ENCODE measurements around the gene STC2. TPM values are rescaled to one million over a fixed set of nuclear protein-coding genes. Genes with fewer than 3 reads are reported as not detected.

Gene STC2
- total and polyA plus RNA-seq, 2 of the 4 experiments (the other 2 are of a cell fraction) = 87.5 to 270 TPM

GRCh38 chr5:173299820-173300219 lies 28.4 kb downstream of the STC2 start:
- H2BK5ac ChIP-seq (ENCODE audit: low read depth, low read length, poor library complexity, severe bottlenecking) = no peak overlapping the region
- BruUV-seq (replicated peaks) = no TSS peak
- H2BK120ac ChIP-seq (ENCODE audit: low read depth, low read length) = no peak overlapping the region
- H2AK5ac ChIP-seq (ENCODE audit: low read depth, low read length) = no peak overlapping the region
- H4K5ac ChIP-seq (ENCODE audit: low read depth, low read length) = no peak overlapping the region
- dilution Hi-C loops (cut with HindIII; ENCODE audit: low sequenced_read_pairs, unreplicated experiment) (no loop called here), intact Hi-C loops (cut with micrococcal nuclease) (no loop called here), in situ Hi-C loops (cut with MboI; ENCODE audit: low sequenced_read_pairs) (loop anchor here (10.0 to 25.0 kb wide), 3 partner anchors 595 to 1012 kb away; no protein-coding TSS in a partner anchor)
- H3K18ac ChIP-seq (ENCODE audit: low read depth, low read length) = no peak overlapping the region
- no peak for ATAC-seq (ENCODE audit: low read depth)
- no peak overlapping the region for H3K9ac ChIP-seq (ENCODE audit: low read depth, low read length)
- H3K4ac ChIP-seq (ENCODE audit: low read depth, low read length) = no peak overlapping the region
- H3K9me3 ChIP-seq (ENCODE audit: control insufficient read depth, insufficient read depth, low read length) = no peaks in the 10 kb centered on the region
- no peak overlapping the region for H3K14ac ChIP-seq (replicated peaks; ENCODE audit: low read depth, low read length)
- no peak overlapping the region for H3K4me2 ChIP-seq (ENCODE audit: low read depth, low read length)
- ChIA-PET POLR2A (ENCODE audit: unreplicated experiment) (no interaction called here), CTCF (interaction anchor here (1.1 kb wide), 1 partner anchor 32 kb away, joined by 4 read pairs; no protein-coding TSS in a partner anchor)
- WGBS, 2 experiments (ENCODE audit: extremely low coverage in 2 of 2, insufficient read length in 1 of 2) = 93% methylated on average over 3 of the region's 7 CpGs; no CpG with 5 or more reads in 1 of the 2 experiments
- H2BK15ac ChIP-seq (ENCODE audit: low read depth, low read length) = no peak overlapping the region
- H2AK9ac ChIP-seq (replicated peaks; ENCODE audit: low read depth, low read length, poor library complexity) = no peak overlapping the region
- H3K56ac ChIP-seq (ENCODE audit: extremely low read depth, insufficient read depth, low read length) = no peak overlapping the region
- no peaks in the 10 kb centered on the region for H3K79me1 ChIP-seq (ENCODE audit: low read depth in 1 of 2, low read length in 2 of 2)
- no peaks in the 10 kb centered on the region for H3K36me3 ChIP-seq (ENCODE audit: control insufficient read depth, insufficient read depth, low read length)
- peaks cover 3% of the 10 kb centered on the region; the same call in 1 of the 2 replicates for H4K20me1 ChIP-seq (ENCODE audit: insufficient read depth, low read length)
- H3K4me1 ChIP-seq (ENCODE audit: control insufficient read depth, insufficient read depth, low read length) = peaks cover 18% of the 10 kb centered on the region
- no peak for DNase-seq
- TF ChIP-seq USF2 (IDR thresholded peaks at IDR 0.05; ENCODE audit: low read depth, low read length) (no peak), POLR2A (IDR thresholded peaks at IDR 0.05; ENCODE audit: low read depth, low read length) (no peak), CTCF (conservative IDR thresholded peaks at IDR 0.05; ENCODE audit: low read depth, low read length) (no peak), RCOR1 (IDR thresholded peaks at IDR 0.05; ENCODE audit: insufficient replicate concordance, low read length) (no peak), RFX5 (IDR thresholded peaks at IDR 0.05; ENCODE audit: low read depth, low read length) (no peak), MAZ (IDR thresholded peaks at IDR 0.05; ENCODE audit: borderline replicate concordance, low read depth, low read length) (no peak), NFE2L2 (IDR thresholded peaks at IDR 0.05; ENCODE audit: low read depth, low read length) (no peak), CEBPB (IDR thresholded peaks at IDR 0.05; ENCODE audit: low read depth, low read length) (no peak), RAD21 (IDR thresholded peaks at IDR 0.05; ENCODE audit: low read length) (no peak), CHD1 (IDR thresholded peaks at IDR 0.05; ENCODE audit: low read depth, low read length) (no peak), SMC3 (IDR thresholded peaks at IDR 0.05; ENCODE audit: low read depth, low read length) (no peak), ELK1 (IDR thresholded peaks at IDR 0.05; ENCODE audit: borderline replicate concordance, low read depth, low read length) (no peak), MAFK (IDR thresholded peaks at IDR 0.05; ENCODE audit: low read depth, low read length) (no peak), MXI1 (IDR thresholded peaks at IDR 0.05; ENCODE audit: borderline replicate concordance, low read depth, low read length) (no peak), BHLHE40 (IDR thresholded peaks at IDR 0.05; ENCODE audit: low read depth, low read length) (no peak), FOS (IDR thresholded peaks at IDR 0.05; ENCODE audit: low read depth, low read length) (no peak)
- H3K4me3 ChIP-seq (ENCODE audit: insufficient read depth, low read depth, low read length) = no peak overlapping the region
- H3K23ac ChIP-seq (ENCODE audit: low read depth, low read length) = no peak overlapping the region
- H4K91ac ChIP-seq (ENCODE audit: insufficient read depth, low read depth, low read length) = no peak overlapping the region
- H2AFZ ChIP-seq (replicated peaks; ENCODE audit: low read length, poor library complexity) = no peak overlapping the region
- no peaks in the 10 kb centered on the region for H3K27me3 ChIP-seq (ENCODE audit: control insufficient read depth, insufficient read depth, low read length)
- H3K27ac ChIP-seq (ENCODE audit: insufficient read depth, low read length) = no peak overlapping the region
- peaks cover 7% of the 10 kb centered on the region; the same call in 1 of the 2 replicates for H3K9me1 ChIP-seq (ENCODE audit: insufficient read depth, low read length)
- no peak overlapping the region for H4K8ac ChIP-seq (ENCODE audit: low read depth in 2 of 2, low read length in 2 of 2)
- H2BK20ac ChIP-seq (ENCODE audit: low read depth, low read length) = no peak overlapping the region

Data from IMR-90 (cell line).